ENCODE results near the gene LNPEP.

The LNPEP gene

GRCh38 chr5:96904054-96904931 is 31.6 kb upstream of the LNPEP start:
- TF ChIP-seq POLR2AphosphoS5 (IDR thresholded peaks at IDR 0.05; ENCODE audit: low read depth, low read length) = no peak
- TF ChIP-seq TAF1 (IDR thresholded peaks at IDR 0.05; ENCODE audit: borderline replicate concordance, insufficient read depth, low read length) = no peak
- no peak for TF ChIP-seq REST (IDR thresholded peaks at IDR 0.05; ENCODE audit: insufficient read depth in 1 of 2, low read depth in 2 of 2, low read length in 2 of 2)
- no peak for TF ChIP-seq SIN3A (IDR thresholded peaks at IDR 0.05; ENCODE audit: borderline replicate concordance, insufficient read depth, low read length)
- TF ChIP-seq FOXP2 (optimal IDR thresholded peaks at IDR 0.05; ENCODE audit: borderline replicate concordance, extremely low read depth, extremely low read length, insufficient read depth) = no peak

GRCh38 chr5:96905864-96906263 is 30.0 kb upstream of the LNPEP start:
- no peak for TF ChIP-seq TAF1 (IDR thresholded peaks at IDR 0.05; ENCODE audit: borderline replicate concordance, insufficient read depth, low read length)
- TF ChIP-seq POLR2AphosphoS5 (IDR thresholded peaks at IDR 0.05; ENCODE audit: low read depth, low read length) = no peak
- no peak for TF ChIP-seq REST (IDR thresholded peaks at IDR 0.05; ENCODE audit: insufficient read depth in 1 of 2, low read depth in 2 of 2, low read length in 2 of 2)
- no peak for TF ChIP-seq FOXP2 (optimal IDR thresholded peaks at IDR 0.05; ENCODE audit: borderline replicate concordance, extremely low read depth, extremely low read length, insufficient read depth)
- TF ChIP-seq SIN3A (IDR thresholded peaks at IDR 0.05; ENCODE audit: borderline replicate concordance, insufficient read depth, low read length) = no peak

- TF ChIP-seq TAF1 (IDR thresholded peaks at IDR 0.05; ENCODE audit: borderline replicate concordance, insufficient read depth, low read length) = no peak
- TF ChIP-seq FOXP2 (optimal IDR thresholded peaks at IDR 0.05; ENCODE audit: borderline replicate concordance, extremely low read depth, extremely low read length, insufficient read depth) = no peak
- TF ChIP-seq POLR2AphosphoS5 (IDR thresholded peaks at IDR 0.05; ENCODE audit: low read depth, low read length) = no peak
- no peak for TF ChIP-seq REST (IDR thresholded peaks at IDR 0.05; ENCODE audit: insufficient read depth in 1 of 2, low read depth in 2 of 2, low read length in 2 of 2)
- no peak for TF ChIP-seq SIN3A (IDR thresholded peaks at IDR 0.05; ENCODE audit: borderline replicate concordance, insufficient read depth, low read length)
Observed at GRCh38 chr5:96909003-96909402, 26.9 kb upstream of the LNPEP start.

- TF ChIP-seq FOXP2 (optimal IDR thresholded peaks at IDR 0.05; ENCODE audit: borderline replicate concordance, extremely low read depth, extremely low read length, insufficient read depth) (no peak), REST (IDR thresholded peaks at IDR 0.05; ENCODE audit: insufficient read depth in 1 of 2, low read depth in 2 of 2, low read length in 2 of 2) (no peak), SIN3A (IDR thresholded peaks at IDR 0.05; ENCODE audit: borderline replicate concordance, insufficient read depth, low read length) (no peak), POLR2AphosphoS5 (IDR thresholded peaks at IDR 0.05; ENCODE audit: low read depth, low read length) (no peak)
Observed at GRCh38 chr5:96909435-96909834, 26.4 kb upstream of the LNPEP start.

Measured in PFSK-1 (cell line).